Measurements from ENCODE around the gene KCNMA1. TPM values are rescaled to one million over a fixed set of nuclear protein-coding genes. Genes with fewer than 3 reads are reported as not detected.

The KCNMA1 gene
- total and polyA plus RNA-seq, 2 donors (not counting 1 experiment from before 2014, with no cell fraction given), result 0.82 to 3.1 TPM

GRCh38 chr10:77675347-77675746 lies 37.7 kb upstream of the KCNMA1 start:
- no peak overlapping the region for H3K4me3 ChIP-seq (ENCODE audit: control extremely low read depth in 1 of 5, extremely low read depth in 1 of 5, insufficient read depth in 1 of 5, low read depth in 2 of 5, low read length in 4 of 5)
- no peak overlapping the region for H3K4me2 ChIP-seq (replicated peaks; ENCODE audit: low read depth, low read length, poor library complexity, severe bottlenecking)
- H3K4me1 Mint-ChIP-seq, result no peaks in the 10 kb centered on the region
- ATAC-seq (ENCODE audit: low read depth) (no peak), DNase-seq (no peak)
- no peaks in the 10 kb centered on the region for H3K79me2 ChIP-seq (ENCODE audit: control insufficient read depth, insufficient read depth, low read length)
- POLR2A ChIA-PET, result no interaction called here
- H3K9me3 Mint-ChIP-seq (ENCODE audit: insufficient read depth), result no peaks in the 10 kb centered on the region
- H3K9me3 ChIP-seq (ENCODE audit: control extremely low read depth in 1 of 3, control insufficient read depth in 2 of 3, insufficient read depth in 1 of 3, low read length in 2 of 3), result no peaks in the 10 kb centered on the region
- 20% methylated on average over 4 of the region's 4 CpGs for WGBS (ENCODE audit: insufficient coverage)
- CTCF ChIA-PET, result interaction anchor here (1.0 kb wide), 1 partner anchor 37 kb away, joined by 3 read pairs; no protein-coding TSS in a partner anchor
- H3K27me3 Mint-ChIP-seq, result peaks cover 8% of the 10 kb centered on the region
- no peaks in the 10 kb centered on the region for H3K36me3 ChIP-seq (replicated peaks in 1 of 2; ENCODE audit: control extremely low read depth in 1 of 2, control insufficient read depth in 1 of 2, extremely low read depth in 1 of 2, insufficient read depth in 2 of 2, low read length in 1 of 2)
- no peak overlapping the region for H3K27ac ChIP-seq (ENCODE audit: low read length in 2 of 2)
- no peaks in the 10 kb centered on the region for H4K20me1 ChIP-seq (ENCODE audit: control insufficient read depth, insufficient read depth, low read length, poor library complexity, severe bottlenecking)
- no peaks in the 10 kb centered on the region for H3K4me1 ChIP-seq (ENCODE audit: control insufficient read depth in 2 of 2, insufficient read depth in 2 of 2, low read length in 2 of 2)
- no peak overlapping the region for H3K9ac ChIP-seq (ENCODE audit: low read length)
- H2AFZ ChIP-seq (ENCODE audit: insufficient read depth, low read depth, low read length, poor library complexity, severe bottlenecking), result no peak overlapping the region
- intact Hi-C loops (cut with micrococcal nuclease), result no loop called here
- TF ChIP-seq CTCF (IDR thresholded peaks at IDR 0.05), result no peak
- no peak for TF ChIP-seq EZH2 (IDR thresholded peaks at IDR 0.05; ENCODE audit: borderline replicate concordance, insufficient read depth, low read depth, low read length, poor library complexity, severe bottlenecking)
- H3K4me3 Mint-ChIP-seq, result no peak overlapping the region
- H3K27ac Mint-ChIP-seq, result no peak overlapping the region
- H3K27me3 ChIP-seq (replicated peaks in 1 of 4; ENCODE audit: control extremely low read depth in 1 of 4, control insufficient read depth in 3 of 4, insufficient read depth in 4 of 4, low read length in 3 of 4), result no peaks in the 10 kb centered on the region

GRCh38 chr10:77673515-77674140 lies 36.0 kb upstream of the KCNMA1 start:
- intact Hi-C loops (cut with micrococcal nuclease), result no loop called here
- H3K9me3 ChIP-seq (ENCODE audit: control extremely low read depth in 1 of 3, control insufficient read depth in 2 of 3, insufficient read depth in 1 of 3, low read length in 2 of 3), result no peaks in the 10 kb centered on the region
- H3K4me1 Mint-ChIP-seq, result no peaks in the 10 kb centered on the region
- no peaks in the 10 kb centered on the region for H3K27me3 ChIP-seq (replicated peaks in 1 of 4; ENCODE audit: control extremely low read depth in 1 of 4, control insufficient read depth in 3 of 4, insufficient read depth in 4 of 4, low read length in 3 of 4)
- H3K27ac ChIP-seq (ENCODE audit: low read length in 2 of 2), result no peak overlapping the region
- ChIA-PET CTCF (no interaction called here), POLR2A (no interaction called here)
- no peaks in the 10 kb centered on the region for H4K20me1 ChIP-seq (ENCODE audit: control insufficient read depth, insufficient read depth, low read length, poor library complexity, severe bottlenecking)
- no peak overlapping the region for H3K9ac ChIP-seq (ENCODE audit: low read length)
- no peaks in the 10 kb centered on the region for H3K79me2 ChIP-seq (ENCODE audit: control insufficient read depth, insufficient read depth, low read length)
- TF ChIP-seq CTCF (IDR thresholded peaks at IDR 0.05) (no peak), EZH2 (IDR thresholded peaks at IDR 0.05; ENCODE audit: borderline replicate concordance, insufficient read depth, low read depth, low read length, poor library complexity, severe bottlenecking) (no peak)
- no peak overlapping the region for H3K4me3 ChIP-seq (ENCODE audit: control extremely low read depth in 1 of 5, extremely low read depth in 1 of 5, insufficient read depth in 1 of 5, low read depth in 2 of 5, low read length in 4 of 5)
- H3K4me3 Mint-ChIP-seq, result no peak overlapping the region
- no peaks in the 10 kb centered on the region for H3K9me3 Mint-ChIP-seq (ENCODE audit: insufficient read depth)
- no peak for ATAC-seq (ENCODE audit: low read depth)
- DNase-seq, result no peak
- no peaks in the 10 kb centered on the region for H3K4me1 ChIP-seq (ENCODE audit: control insufficient read depth in 2 of 2, insufficient read depth in 2 of 2, low read length in 2 of 2)
- H3K27me3 Mint-ChIP-seq, result peaks cover 12% of the 10 kb centered on the region
- H3K4me2 ChIP-seq (replicated peaks; ENCODE audit: low read depth, low read length, poor library complexity, severe bottlenecking), result no peak overlapping the region
- no peak overlapping the region for H3K27ac Mint-ChIP-seq
- H2AFZ ChIP-seq (ENCODE audit: insufficient read depth, low read depth, low read length, poor library complexity, severe bottlenecking), result no peak overlapping the region
- WGBS (ENCODE audit: insufficient coverage), result 72% methylated on average over 6 of the region's 6 CpGs
- H3K36me3 ChIP-seq (replicated peaks in 1 of 2; ENCODE audit: control extremely low read depth in 1 of 2, control insufficient read depth in 1 of 2, extremely low read depth in 1 of 2, insufficient read depth in 2 of 2, low read length in 1 of 2), result no peaks in the 10 kb centered on the region

All from B cell (primary cell).